Fibroblast of gingiva (primary cell): ENCODE data around the gene ZNF236.
"Not testable (repeated sequence)": the region's sequence is repeated elsewhere in the genome, so short reads cannot be mapped to it uniquely, and the experiment has no call there.

ENCODE experiments used
- DNase-seq: peaks from one replicate; pipeline ENCODE4 v3.0.0-alpha.2; 2011; ENCODE audit warnings: low read depth

ZNF236 gene

GRCh38 chr18:77006305-77007175 is 184.2 kb downstream of the ZNF236 start:
- DNase-seq, result no peak

- DNase-seq, result no peak
Measured at GRCh38 chr18:77007251-77007650, 184.9 kb downstream of the ZNF236 start.

- no peak for DNase-seq
Measured at GRCh38 chr18:77008006-77008405, 185.6 kb downstream of the ZNF236 start.

DNA sequence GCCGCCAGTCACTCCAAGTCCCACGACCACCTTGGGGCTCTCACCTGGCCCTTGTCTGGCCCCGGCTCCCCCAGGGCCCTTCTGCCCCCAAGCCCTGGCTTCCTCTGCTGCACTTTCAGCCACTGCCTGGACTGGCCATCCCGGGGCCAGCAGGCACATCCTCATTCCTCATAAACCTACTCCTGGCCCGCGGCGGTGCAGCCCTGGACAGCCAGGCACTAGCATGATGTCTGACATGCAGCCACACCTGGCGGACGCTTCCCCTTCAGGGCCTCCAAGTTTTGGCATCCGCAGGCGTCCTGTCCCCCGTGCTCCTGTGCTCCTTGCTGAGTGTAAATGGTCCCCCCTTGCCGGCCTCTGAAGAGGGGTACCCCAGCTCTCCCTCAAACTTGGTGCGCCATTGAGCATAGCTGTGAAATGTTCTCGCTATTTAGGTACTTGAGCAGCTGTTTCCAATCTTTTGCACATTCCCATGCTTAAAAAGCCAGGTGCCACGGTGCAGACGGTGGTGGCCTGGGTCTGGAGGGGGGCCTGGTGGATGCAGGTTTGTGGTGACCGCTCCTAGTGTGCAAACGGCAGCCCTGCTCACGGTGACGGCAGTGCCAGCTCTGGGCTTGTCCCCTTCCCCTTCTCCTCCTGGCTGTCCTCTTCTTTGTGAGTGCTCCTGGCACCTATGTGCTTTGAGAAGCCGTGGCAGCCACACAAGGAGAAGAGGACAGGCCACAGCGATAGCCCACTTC is 186.4 kb downstream of the ZNF236 start:
- no peak for DNase-seq

DNA sequence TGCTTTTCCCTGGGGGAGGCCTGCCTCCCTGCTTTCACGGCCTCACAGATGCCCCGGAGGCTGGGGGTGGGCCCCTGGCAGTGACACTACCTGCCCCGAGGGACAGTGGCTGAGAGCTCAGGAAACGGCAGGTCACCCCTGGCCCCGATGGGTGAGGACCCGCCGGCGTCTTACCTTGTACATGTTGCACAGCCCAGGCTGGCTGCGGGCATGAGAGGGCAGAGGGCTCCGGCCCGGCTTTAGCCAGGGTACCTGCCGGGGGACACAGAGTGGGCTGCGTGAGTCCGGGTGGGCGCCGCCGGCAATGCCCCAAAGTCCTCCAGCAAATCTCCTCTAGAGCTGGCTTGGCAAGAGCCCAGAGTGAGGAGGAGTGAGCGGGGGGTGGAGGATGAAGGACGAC is 187.3 kb downstream of the ZNF236 start:
- no peak for DNase-seq

DNA sequence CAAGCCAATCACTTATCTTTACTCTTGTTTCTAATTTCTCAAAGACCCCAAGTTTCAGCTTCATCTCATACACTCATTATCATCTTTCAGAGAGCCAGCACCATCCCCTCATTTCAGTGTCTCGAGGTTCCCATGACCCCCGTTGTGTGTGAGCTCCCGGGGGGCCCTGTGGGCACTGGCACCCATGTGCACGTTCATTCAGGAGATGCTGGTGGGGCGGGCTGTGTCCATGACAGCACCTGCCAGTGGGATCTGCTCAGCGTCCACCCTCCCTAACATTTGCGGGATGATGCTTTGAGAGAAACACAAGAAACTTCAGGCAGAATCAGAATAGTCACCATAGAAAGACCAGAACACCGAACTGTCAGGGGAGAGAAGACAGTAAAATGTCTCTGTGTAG is 189.8 kb downstream of the ZNF236 start:
- DNase-seq, result no peak

DNA sequence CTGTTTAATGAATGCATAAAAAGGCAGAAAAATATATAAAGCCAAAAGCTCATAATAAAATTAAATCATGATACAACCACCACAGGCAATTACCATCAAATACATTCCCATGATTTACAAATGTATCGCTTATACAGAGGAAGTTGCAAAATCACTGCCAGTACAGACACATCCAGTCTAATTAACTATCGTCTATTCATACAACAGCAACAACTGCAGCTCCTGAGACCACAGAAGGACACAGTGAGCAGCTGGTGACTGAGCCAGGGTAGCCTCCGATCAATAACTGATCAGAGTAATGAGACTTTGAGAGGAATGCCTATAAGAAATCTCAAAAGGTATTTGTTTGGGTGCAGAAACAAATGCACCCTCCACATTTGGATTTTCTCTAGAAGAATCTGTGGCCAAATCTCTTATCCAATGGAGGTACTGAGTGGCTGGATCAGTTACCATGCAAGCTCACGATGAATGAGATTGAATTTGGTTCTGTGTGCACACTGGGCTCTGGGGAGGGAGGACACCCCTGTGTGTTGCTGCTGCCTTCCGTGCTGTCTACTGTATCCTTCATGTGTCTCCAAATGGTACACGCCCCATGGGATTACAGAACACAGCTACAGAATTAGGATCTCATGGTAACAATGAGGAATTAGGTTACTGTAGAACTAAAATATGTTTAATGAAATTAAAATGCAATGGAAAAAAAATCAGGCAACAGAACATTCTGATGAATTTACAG is 190.6 kb downstream of the ZNF236 start:
- no peak for DNase-seq

DNA sequence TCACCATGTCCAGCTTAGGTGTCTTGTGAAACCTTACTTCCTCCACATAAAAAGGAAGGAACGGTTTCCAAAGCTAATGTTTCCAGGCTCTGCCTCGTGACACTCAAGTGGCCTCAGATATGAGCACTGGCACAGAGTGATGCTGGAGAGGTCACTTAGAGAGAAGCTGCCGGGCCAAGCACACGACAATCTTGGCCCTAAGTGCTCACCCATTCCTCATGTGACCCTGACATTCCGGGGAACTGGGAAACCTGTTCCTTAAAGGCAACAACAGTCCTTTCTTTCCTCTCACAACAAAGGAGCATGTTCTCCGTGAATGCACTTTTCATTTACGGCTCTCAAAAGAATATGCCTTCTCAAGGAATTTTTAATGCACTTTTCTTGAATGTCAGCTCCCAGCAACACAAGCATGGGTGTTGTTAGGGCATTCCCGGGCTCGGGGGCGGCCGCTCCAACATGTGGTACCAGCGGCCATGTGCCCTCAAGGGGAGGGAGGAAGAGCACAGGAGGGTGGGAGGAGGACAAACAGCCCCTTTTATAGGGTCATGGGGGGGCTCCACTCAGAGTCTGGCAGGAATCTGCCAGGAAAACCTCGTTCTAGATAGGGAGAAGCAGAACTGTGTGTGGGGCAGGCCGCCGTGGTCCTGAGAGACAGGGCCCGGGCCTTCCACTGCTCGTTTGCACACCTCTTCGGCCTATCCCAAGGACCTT is 191.6 kb downstream of the ZNF236 start:
- DNase-seq, result no peak

GRCh38 chr18:77014538-77014937 is 192.2 kb downstream of the ZNF236 start:
- no peak for DNase-seq

- DNase-seq, result no peak
Measured at GRCh38 chr18:77015169-77015568, 192.8 kb downstream of the ZNF236 start.

DNA sequence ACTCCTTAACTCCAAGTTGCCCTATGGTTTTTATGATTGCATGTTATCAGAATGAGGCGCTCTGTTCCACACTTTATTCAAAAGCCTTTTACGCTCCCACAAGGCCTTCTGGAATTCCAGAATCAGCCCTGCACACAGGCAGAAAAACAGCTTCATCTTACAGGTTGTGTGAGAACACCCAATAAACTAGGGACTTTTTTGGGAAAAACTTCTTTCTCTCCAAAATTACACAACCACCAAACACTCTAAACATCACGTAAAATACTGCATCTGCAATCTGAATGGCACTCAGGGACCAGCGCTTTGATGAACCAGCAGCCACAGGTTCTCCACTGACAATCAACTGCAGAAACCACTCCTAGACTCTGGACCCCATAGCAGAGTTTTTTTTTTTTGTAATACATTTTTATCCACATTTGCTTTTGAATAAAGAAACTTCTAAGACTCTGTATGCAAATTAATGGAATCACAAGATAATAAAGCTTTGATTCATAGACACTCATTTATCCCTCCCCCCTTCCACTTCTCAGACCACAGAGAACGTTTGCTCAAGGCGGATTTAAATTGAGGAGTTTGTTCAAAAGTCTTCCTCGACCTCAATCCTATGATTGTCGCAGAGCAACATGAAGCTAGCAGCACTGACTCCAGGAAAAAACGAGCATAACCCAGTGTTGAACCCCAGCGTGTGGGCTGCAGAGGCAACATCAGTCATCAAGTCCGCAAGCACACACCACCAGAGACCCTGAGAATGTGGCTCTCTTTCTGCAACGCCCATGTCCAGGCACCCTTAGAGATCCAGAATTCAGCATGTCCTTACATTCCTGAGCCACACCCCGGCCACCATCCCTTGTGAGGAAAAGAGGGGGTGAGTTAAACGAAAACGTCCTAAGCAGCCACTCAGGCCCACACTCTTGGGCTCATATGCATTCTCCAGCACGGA is 193.7 kb downstream of the ZNF236 start:
- no peak for DNase-seq

GRCh38 chr18:77016936-77017335 is 194.6 kb downstream of the ZNF236 start:
- DNase-seq, result no peak

- no peak for DNase-seq
Measured at GRCh38 chr18:77017355-77017754, 195.0 kb downstream of the ZNF236 start.

DNA sequence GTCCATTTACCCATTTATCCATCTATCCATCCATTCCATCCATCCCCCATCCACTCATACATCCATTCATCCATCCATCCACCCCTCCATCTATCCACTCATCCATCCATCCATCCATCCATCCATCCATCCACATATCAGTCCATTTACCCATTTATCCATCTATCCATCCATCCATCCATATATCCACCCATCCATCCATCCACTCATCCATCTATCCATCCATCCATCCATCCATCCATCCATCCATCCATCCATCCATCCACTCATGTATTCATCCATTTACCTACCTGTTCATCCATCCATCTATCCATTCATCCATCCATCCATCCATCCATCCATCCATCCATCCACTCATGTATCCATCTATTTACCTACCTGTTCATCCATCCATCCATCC is 196.3 kb downstream of the ZNF236 start:
- not testable (repeated sequence) for DNase-seq

GRCh38 chr18:77019641-77020040 is 197.3 kb downstream of the ZNF236 start:
- no peak for DNase-seq
